Measurements from ENCODE around the gene CALCOCO1.

GRCh38 chr12:53736592-53736991 lies 9.3 kb upstream of the CALCOCO1 start:
- no peak for TF ChIP-seq POLR2A (IDR thresholded peaks at IDR 0.05)
- TF ChIP-seq POLR2AphosphoS5 (IDR thresholded peaks at IDR 0.05) = no peak

Data from breast epithelium (tissue), 3 donors.